Subcutaneous abdominal adipose tissue (tissue), 5 donors: Measurements from ENCODE around the gene CLDN6.

Experiments
- H3K27ac ChIP-seq: one replicate; pipeline ENCODE4 v1.7.0; 2013; ENCODE audit warnings: low read depth, mild to moderate bottlenecking, inconsistent platforms, low read length, moderate library complexity
- H3K27me3 ChIP-seq, 5 donors: one replicate each; pipeline ENCODE4 v1.7.0; 2013; ENCODE audit warnings: low read length in 5 of 5, inconsistent platforms in 1 of 5; ENCODE audit not compliant: control insufficient read depth in 5 of 5, insufficient read depth in 4 of 5
- H3K36me3 ChIP-seq, 5 donors: one replicate each; pipeline ENCODE4 v1.7.0; 2013; ENCODE audit warnings: low read length in 5 of 5; ENCODE audit not compliant: control insufficient read depth in 5 of 5, insufficient read depth in 5 of 5
- H3K4me1 ChIP-seq, 5 donors: one replicate each; pipeline ENCODE4 v1.7.0; 2013; ENCODE audit warnings: low read length in 5 of 5, mild to moderate bottlenecking in 3 of 5, moderate library complexity in 1 of 5; ENCODE audit not compliant: control insufficient read depth in 5 of 5, insufficient read depth in 5 of 5
- H3K4me3 ChIP-seq, 5 donors: one replicate each; pipeline ENCODE4 v1.7.0; 2013; ENCODE audit warnings: low read length in 5 of 5, low read depth in 1 of 5
- H3K9ac ChIP-seq, 5 donors: one replicate each; pipeline ENCODE4 v1.7.0; 2013; ENCODE audit warnings: low read length in 5 of 5, mild to moderate bottlenecking in 4 of 5, moderate library complexity in 3 of 5
- H3K9me3 ChIP-seq, 5 donors: one replicate each; pipeline ENCODE4 v1.7.0; 2013; ENCODE audit warnings: low read length in 5 of 5; ENCODE audit not compliant: control insufficient read depth in 5 of 5
- donor health status: healthy.
- donor health status: healthy.
- donor health status: healthy.
- donor health status: healthy.
- donor health status: healthy.

The CLDN6 gene

GRCh38 chr16:3007059-3007956 lies 10.7 kb downstream of the CLDN6 start:
- Histone ChIP-seq H3K9ac (no peak overlapping the region), H3K36me3 (no peaks in the 10 kb centered on the region), H3K9me3 (no peaks in the 10 kb centered on the region), H3K4me3 (peak overlapping the region in 2 of 5 donors; percentile 17 to 47), H3K27ac (no peak overlapping the region), H3K27me3 (peaks cover 31 to 47% (median 39%) of the 10 kb centered on the region in 5 donors), H3K4me1 (peaks cover 0 to 31% (median 18%) of the 10 kb centered on the region in 5 donors)

- Histone ChIP-seq H3K4me1 (peaks cover 0 to 31% (median 18%) of the 10 kb centered on the region in 5 donors), H3K27ac (no peak overlapping the region), H3K36me3 (no peaks in the 10 kb centered on the region), H3K4me3 (peak overlapping the region; percentile 27 to 62 (median 45)), H3K9me3 (no peaks in the 10 kb centered on the region), H3K9ac (peak overlapping the region in 1 of 5 donors; percentile 71), H3K27me3 (peaks cover 24 to 33% (median 29%) of the 10 kb centered on the region in 5 donors)
These were observed 13.2 kb downstream of the CLDN6 start for GRCh38 chr16:3004781-3005284.

- Histone ChIP-seq H3K4me3 (no peak overlapping the region), H3K9ac (no peak overlapping the region), H3K4me1 (peaks cover 0 to 31% (median 18%) of the 10 kb centered on the region in 5 donors), H3K9me3 (no peaks in the 10 kb centered on the region), H3K36me3 (no peaks in the 10 kb centered on the region), H3K27me3 (peaks cover 20 to 29% (median 25%) of the 10 kb centered on the region in 5 donors), H3K27ac (no peak overlapping the region)
These were observed 13.7 kb downstream of the CLDN6 start for GRCh38 chr16:3004319-3004718.

- Histone ChIP-seq H3K36me3 (no peaks in the 10 kb centered on the region), H3K4me1 (peaks cover 0 to 31% (median 18%) of the 10 kb centered on the region in 5 donors), H3K27ac (no peak overlapping the region), H3K9me3 (no peaks in the 10 kb centered on the region), H3K4me3 (peak overlapping the region in 1 of 5 donors; percentile 22), H3K9ac (no peak overlapping the region), H3K27me3 (peaks cover 18 to 28% (median 25%) of the 10 kb centered on the region in 5 donors)
These were observed 14.3 kb downstream of the CLDN6 start for GRCh38 chr16:3003582-3004270.

GRCh38 chr16:3001316-3001715 lies 16.7 kb downstream of the CLDN6 start:
- Histone ChIP-seq H3K27ac (no peak overlapping the region), H3K4me3 (no peak overlapping the region), H3K36me3 (no peaks in the 10 kb centered on the region), H3K27me3 (peaks cover 3 to 17% (median 10%) of the 10 kb centered on the region in 5 donors), H3K4me1 (peaks cover 0 to 9% (median 5%) of the 10 kb centered on the region in 5 donors), H3K9me3 (no peaks in the 10 kb centered on the region), H3K9ac (no peak overlapping the region)

- Histone ChIP-seq H3K4me3 (no peak overlapping the region), H3K27me3 (peaks cover 3 to 17% (median 6%) of the 10 kb centered on the region in 5 donors), H3K4me1 (peaks cover 0 to 9% (median 5%) of the 10 kb centered on the region in 5 donors), H3K36me3 (no peaks in the 10 kb centered on the region), H3K9me3 (no peaks in the 10 kb centered on the region), H3K27ac (no peak overlapping the region), H3K9ac (no peak overlapping the region)
These were observed 17.4 kb downstream of the CLDN6 start for GRCh38 chr16:3000540-3000939.

GRCh38 chr16:2999929-3000328 lies 18.1 kb downstream of the CLDN6 start:
- H3K4me1 ChIP-seq, result peaks cover 0 to 7% (median 3%) of the 10 kb centered on the region in 5 donors
- H3K9ac ChIP-seq, result no peak overlapping the region
- no peak overlapping the region for H3K4me3 ChIP-seq
- H3K27ac ChIP-seq, result no peak overlapping the region
- peaks cover 3 to 17% (median 6%) of the 10 kb centered on the region in 5 donors for H3K27me3 ChIP-seq
- H3K36me3 ChIP-seq, result no peaks in the 10 kb centered on the region
- no peaks in the 10 kb centered on the region for H3K9me3 ChIP-seq

- H3K9me3 ChIP-seq, result no peaks in the 10 kb centered on the region
- H3K27ac ChIP-seq, result no peak overlapping the region
- no peak overlapping the region for H3K4me3 ChIP-seq
- no peaks in the 10 kb centered on the region for H3K36me3 ChIP-seq
- H3K27me3 ChIP-seq, result peaks cover 3 to 14% (median 4%) of the 10 kb centered on the region in 5 donors
- H3K4me1 ChIP-seq, result peaks cover 0 to 16% (median 15%) of the 10 kb centered on the region in 5 donors
- no peak overlapping the region for H3K9ac ChIP-seq
These were observed 21.7 kb downstream of the CLDN6 start for GRCh38 chr16:2996298-2996697.

- peaks cover 0 to 18% (median 3%) of the 10 kb centered on the region in 5 donors for H3K27me3 ChIP-seq
- H3K4me1 ChIP-seq, result peaks cover 0 to 16% (median 15%) of the 10 kb centered on the region in 5 donors
- no peaks in the 10 kb centered on the region for H3K36me3 ChIP-seq
- H3K4me3 ChIP-seq, result no peak overlapping the region
- no peak overlapping the region for H3K9ac ChIP-seq
- no peak overlapping the region for H3K27ac ChIP-seq
- no peaks in the 10 kb centered on the region for H3K9me3 ChIP-seq
These were observed 25.5 kb downstream of the CLDN6 start for GRCh38 chr16:2992383-2993081.
